ENCODE results near the gene DNAJB13.

DNAJB13 gene

GRCh38 chr11:74000307-74001133 is 49.7 kb downstream of the DNAJB13 start:
- DNase-seq (ENCODE audit: extremely low read depth, low read depth), result no peak
- no peak for TF ChIP-seq CTCF (IDR thresholded peaks at IDR 0.05; ENCODE audit: low read depth, low read length)

GRCh38 chr11:74001822-74002286 is 51.0 kb downstream of the DNAJB13 start:
- TF ChIP-seq CTCF (IDR thresholded peaks at IDR 0.05; ENCODE audit: low read depth, low read length), result no peak
- DNase-seq (ENCODE audit: extremely low read depth, low read depth), result no peak

GRCh38 chr11:74002832-74003231 is 52.0 kb downstream of the DNAJB13 start:
- no peak for DNase-seq (ENCODE audit: extremely low read depth, low read depth)
- TF ChIP-seq CTCF (IDR thresholded peaks at IDR 0.05; ENCODE audit: low read depth, low read length), result no peak

- no peak for TF ChIP-seq CTCF (IDR thresholded peaks at IDR 0.05; ENCODE audit: low read depth, low read length)
- DNase-seq (ENCODE audit: extremely low read depth, low read depth), result no peak
Observed at GRCh38 chr11:74004046-74004695, 53.3 kb downstream of the DNAJB13 start.

- no peak for TF ChIP-seq CTCF (IDR thresholded peaks at IDR 0.05; ENCODE audit: low read depth, low read length)
- DNase-seq (ENCODE audit: extremely low read depth, low read depth), result no peak
Observed at GRCh38 chr11:74004759-74005615, 54.2 kb downstream of the DNAJB13 start.

- no peak for DNase-seq (ENCODE audit: extremely low read depth, low read depth)
- TF ChIP-seq CTCF (IDR thresholded peaks at IDR 0.05; ENCODE audit: low read depth, low read length), result no peak
Observed at GRCh38 chr11:74005721-74006517, 55.1 kb downstream of the DNAJB13 start.
